HepG2 (cell line): ENCODE measurements around the gene TSPAN18.

Source experiments
- ATF1 ChIP-seq: IDR thresholded peaks from 2 replicates; pipeline ENCODE4 v1.6.1; 2016; ENCODE audit warnings: mild to moderate bottlenecking, control low read depth
- EHMT2 ChIP-seq: fragments of 200-600 bp; sonication (generic); IDR thresholded peaks from 2 replicates; pipeline ENCODE4 v1.7.0; 2017; ENCODE audit warnings: antibody characterized with exemption, low read depth, low read length, borderline replicate concordance
- FOXK2 ChIP-seq: fragments of 450-650 bp; IDR thresholded peaks from 2 replicates; pipeline ENCODE4 v1.6.1; 2016
- MAFF ChIP-seq: IDR thresholded peaks from 2 replicates; pipeline ENCODE4 v1.6.1; 2011; ENCODE audit warnings: low read depth, low read length, improper control_type of control experiment
- POGZ ChIP-seq: sonication (generic); formaldehyde crosslinking; IDR thresholded peaks from 2 replicates; pipeline ENCODE4 v1.4.0; 2020; ENCODE audit warnings: mild to moderate bottlenecking, missing genetic modification reagents
- POLR2A ChIP-seq, 2 experiments: IDR thresholded peaks; 2 replicates each; pipeline ENCODE4 v1.6.1; 2011; ENCODE audit warnings: low read depth in 2 of 2, low read length in 2 of 2, mild to moderate bottlenecking in 1 of 2, moderate library complexity in 1 of 2; ENCODE audit not compliant: insufficient read depth in 1 of 2
- REPIN1 ChIP-seq: sonication (generic); formaldehyde crosslinking; IDR thresholded peaks from 2 replicates; pipeline ENCODE4 v1.8.0; 2022; ENCODE audit warnings: missing genetic modification reagents, low read depth, mild to moderate bottlenecking, borderline replicate concordance
- ZNF33B ChIP-seq: sonication (generic); formaldehyde crosslinking; IDR thresholded peaks from 2 replicates; pipeline ENCODE4 v1.5.1; 2020; ENCODE audit warnings: mild to moderate bottlenecking, missing genetic modification reagents
- ZNF550 ChIP-seq: sonication (generic); formaldehyde crosslinking; IDR thresholded peaks from 2 replicates; pipeline ENCODE4 v1.4.0; 2020; ENCODE audit warnings: mild to moderate bottlenecking, missing genetic modification reagents, borderline replicate concordance
- ZNF891 ChIP-seq: sonication (generic); formaldehyde crosslinking; IDR thresholded peaks from 2 replicates; pipeline ENCODE4 v1.5.0; 2020; ENCODE audit warnings: mild to moderate bottlenecking, missing genetic modification reagents
- TF ChIP-seq, protein P1 (sequence below): sonication (generic); formaldehyde crosslinking; IDR thresholded peaks from 2 replicates; pipeline ENCODE4 v1.4.0; 2020; ENCODE audit warnings: missing genetic modification reagents, borderline replicate concordance
- TF ChIP-seq, protein P2 (sequence below): sonication (generic); formaldehyde crosslinking; IDR thresholded peaks from 2 replicates; pipeline ENCODE4 v1.4.0; 2020; ENCODE audit warnings: mild to moderate bottlenecking, missing genetic modification reagents
- TF ChIP-seq, protein P3 (sequence below): sonication (generic); formaldehyde crosslinking; IDR thresholded peaks from 2 replicates; pipeline ENCODE4 v1.5.0; 2020; ENCODE audit warnings: mild to moderate bottlenecking, missing genetic modification reagents, moderate library complexity

DNA sequence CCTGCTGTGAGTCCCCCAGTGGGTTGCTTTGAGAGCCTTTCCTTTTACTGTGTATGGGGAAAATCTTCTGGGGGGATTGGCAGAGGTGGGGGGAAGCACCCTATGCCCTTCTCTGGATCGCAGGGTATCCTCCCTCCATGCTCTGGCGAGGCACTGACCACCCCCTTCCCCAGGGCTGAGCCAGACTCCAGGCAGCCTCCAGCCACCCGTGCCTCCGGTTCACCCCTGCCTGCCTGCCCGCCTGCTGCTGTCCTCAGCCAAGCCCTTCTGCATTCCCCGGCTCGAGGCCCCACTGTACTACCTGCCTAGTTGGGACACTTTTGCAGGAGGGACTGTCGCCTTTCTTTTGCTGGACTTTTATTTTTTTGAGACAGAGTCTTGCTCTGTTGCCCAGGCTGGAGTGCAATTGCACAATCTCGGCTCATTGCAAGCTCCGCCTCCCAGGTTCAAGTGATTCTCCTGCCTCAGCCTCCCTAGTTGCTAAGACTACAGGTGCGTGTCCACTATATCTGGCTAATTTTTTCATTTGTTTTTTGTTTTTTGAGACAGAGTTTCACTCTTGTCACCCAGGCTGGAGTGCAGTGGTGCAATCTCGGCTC, 247.7 kb downstream of the TSPAN18 start:
- TF ChIP-seq ATF1 (CRISPR knock-in tag) (no peak), MAFF (no peak), POLR2A (IDR thresholded peaks at IDR 0.05; ENCODE audit: insufficient read depth in 1 of 2, low read depth in 2 of 2, low read length in 2 of 2) (no peak), ZNF550 (CRISPR knock-in tag) (no peak), FOXK2 (no peak), POGZ (no peak), ZNF891 (CRISPR knock-in tag) (no peak), REPIN1 (CRISPR knock-in tag) (no peak), ZNF33B (CRISPR knock-in tag) (no peak), EHMT2 (no peak)
- TF ChIP-seq, protein P1, sequence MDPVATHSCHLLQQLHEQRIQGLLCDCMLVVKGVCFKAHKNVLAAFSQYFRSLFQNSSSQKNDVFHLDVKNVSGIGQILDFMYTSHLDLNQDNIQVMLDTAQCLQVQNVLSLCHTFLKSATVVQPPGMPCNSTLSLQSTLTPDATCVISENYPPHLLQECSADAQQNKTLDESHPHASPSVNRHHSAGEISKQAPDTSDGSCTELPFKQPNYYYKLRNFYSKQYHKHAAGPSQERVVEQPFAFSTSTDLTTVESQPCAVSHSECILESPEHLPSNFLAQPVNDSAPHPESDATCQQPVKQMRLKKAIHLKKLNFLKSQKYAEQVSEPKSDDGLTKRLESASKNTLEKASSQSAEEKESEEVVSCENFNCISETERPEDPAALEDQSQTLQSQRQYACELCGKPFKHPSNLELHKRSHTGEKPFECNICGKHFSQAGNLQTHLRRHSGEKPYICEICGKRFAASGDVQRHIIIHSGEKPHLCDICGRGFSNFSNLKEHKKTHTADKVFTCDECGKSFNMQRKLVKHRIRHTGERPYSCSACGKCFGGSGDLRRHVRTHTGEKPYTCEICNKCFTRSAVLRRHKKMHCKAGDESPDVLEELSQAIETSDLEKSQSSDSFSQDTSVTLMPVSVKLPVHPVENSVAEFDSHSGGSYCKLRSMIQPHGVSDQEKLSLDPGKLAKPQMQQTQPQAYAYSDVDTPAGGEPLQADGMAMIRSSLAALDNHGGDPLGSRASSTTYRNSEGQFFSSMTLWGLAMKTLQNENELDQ, result no peak
- TF ChIP-seq, protein P2, sequence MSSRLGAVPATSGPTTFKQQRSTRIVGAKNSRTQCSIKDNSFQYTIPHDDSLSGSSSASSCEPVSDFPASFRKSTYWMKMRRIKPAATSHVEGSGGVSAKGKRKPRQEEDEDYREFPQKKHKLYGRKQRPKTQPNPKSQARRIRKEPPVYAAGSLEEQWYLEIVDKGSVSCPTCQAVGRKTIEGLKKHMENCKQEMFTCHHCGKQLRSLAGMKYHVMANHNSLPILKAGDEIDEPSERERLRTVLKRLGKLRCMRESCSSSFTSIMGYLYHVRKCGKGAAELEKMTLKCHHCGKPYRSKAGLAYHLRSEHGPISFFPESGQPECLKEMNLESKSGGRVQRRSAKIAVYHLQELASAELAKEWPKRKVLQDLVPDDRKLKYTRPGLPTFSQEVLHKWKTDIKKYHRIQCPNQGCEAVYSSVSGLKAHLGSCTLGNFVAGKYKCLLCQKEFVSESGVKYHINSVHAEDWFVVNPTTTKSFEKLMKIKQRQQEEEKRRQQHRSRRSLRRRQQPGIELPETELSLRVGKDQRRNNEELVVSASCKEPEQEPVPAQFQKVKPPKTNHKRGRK (CRISPR knock-in tag), result no peak
- TF ChIP-seq, protein P3, sequence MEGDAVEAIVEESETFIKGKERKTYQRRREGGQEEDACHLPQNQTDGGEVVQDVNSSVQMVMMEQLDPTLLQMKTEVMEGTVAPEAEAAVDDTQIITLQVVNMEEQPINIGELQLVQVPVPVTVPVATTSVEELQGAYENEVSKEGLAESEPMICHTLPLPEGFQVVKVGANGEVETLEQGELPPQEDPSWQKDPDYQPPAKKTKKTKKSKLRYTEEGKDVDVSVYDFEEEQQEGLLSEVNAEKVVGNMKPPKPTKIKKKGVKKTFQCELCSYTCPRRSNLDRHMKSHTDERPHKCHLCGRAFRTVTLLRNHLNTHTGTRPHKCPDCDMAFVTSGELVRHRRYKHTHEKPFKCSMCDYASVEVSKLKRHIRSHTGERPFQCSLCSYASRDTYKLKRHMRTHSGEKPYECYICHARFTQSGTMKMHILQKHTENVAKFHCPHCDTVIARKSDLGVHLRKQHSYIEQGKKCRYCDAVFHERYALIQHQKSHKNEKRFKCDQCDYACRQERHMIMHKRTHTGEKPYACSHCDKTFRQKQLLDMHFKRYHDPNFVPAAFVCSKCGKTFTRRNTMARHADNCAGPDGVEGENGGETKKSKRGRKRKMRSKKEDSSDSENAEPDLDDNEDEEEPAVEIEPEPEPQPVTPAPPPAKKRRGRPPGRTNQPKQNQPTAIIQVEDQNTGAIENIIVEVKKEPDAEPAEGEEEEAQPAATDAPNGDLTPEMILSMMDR (CRISPR knock-in tag), result no peak
